Measurements from ENCODE around the gene ADD2. TPM values are rescaled to one million over a fixed set of nuclear protein-coding genes. Genes with fewer than 3 reads are reported as not detected.

Gene ADD2
- total RNA-seq, 3 donors from 2014 or later (not counting 1 experiment from before 2014, with no cell fraction given), result 0.16 to 1.4 (median 0.40) TPM

GRCh38 chr2:70793450-70793849, 25.4 kb upstream of the ADD2 start:
- peaks cover 30 to 50% of the 10 kb centered on the region in 2 donors for H3K27me3 Mint-ChIP-seq (ENCODE audit: low read depth in 2 of 2)
- no peak overlapping the region for H3K27ac Mint-ChIP-seq
- no peak overlapping the region for H3K27ac ChIP-seq (ENCODE audit: low read length)
- no peak for DNase-seq
- no peaks in the 10 kb centered on the region for H3K9me3 Mint-ChIP-seq
- intact Hi-C loops (cut with micrococcal nuclease), result no loop called here
- TF ChIP-seq CTCF (IDR thresholded peaks at IDR 0.05), result no peak
- H3K4me1 ChIP-seq (ENCODE audit: control insufficient read depth, insufficient read depth, low read length), result peaks cover 20% of the 10 kb centered on the region
- H3K4me1 Mint-ChIP-seq, result peaks cover 19 to 29% of the 10 kb centered on the region in 2 donors
- no peak overlapping the region for H3K4me3 ChIP-seq (ENCODE audit: low read length)
- peaks cover 24% of the 10 kb centered on the region for H3K27me3 ChIP-seq (ENCODE audit: control insufficient read depth, insufficient read depth, low read length)
- H3K36me3 ChIP-seq (ENCODE audit: control insufficient read depth, insufficient read depth, low read length), result no peaks in the 10 kb centered on the region
- WGBS (ENCODE audit: insufficient coverage), result 83% methylated on average over 1 of the region's 2 CpGs
- H3K9me3 ChIP-seq (ENCODE audit: control insufficient read depth, insufficient read depth, low read length), result no peaks in the 10 kb centered on the region
- H3K36me3 Mint-ChIP-seq, result no peaks in the 10 kb centered on the region
- ATAC-seq, result no peak
- H3K4me3 Mint-ChIP-seq, result no peak overlapping the region

GRCh38 chr2:70790136-70790828, 22.3 kb upstream of the ADD2 start, which contains the start of gene FIGLA:
FIGLA (minus strand) TSS chr2:70790643; CDS start chr2:70790638, 5 bp downstream.
- Histone ChIP-seq H3K36me3 (ENCODE audit: control insufficient read depth, insufficient read depth, low read length) (no peaks in the 10 kb centered on the region), H3K27ac (ENCODE audit: low read length) (no peak within 1 kb of the TSS), H3K9me3 (ENCODE audit: control insufficient read depth, insufficient read depth, low read length) (no peaks in the 10 kb centered on the region), H3K27me3 (ENCODE audit: control insufficient read depth, insufficient read depth, low read length) (peaks cover 24% of the 10 kb centered on the region), H3K4me1 (ENCODE audit: control insufficient read depth, insufficient read depth, low read length) (peaks cover 14% of the 10 kb centered on the region), H3K4me3 (ENCODE audit: low read length) (peak within 1 kb of the TSS; percentile 18)
- Mint-ChIP-seq H3K27me3 (ENCODE audit: low read depth in 2 of 2) (peaks cover 45 to 68% of the 10 kb centered on the region in 2 donors), H3K4me1 (peaks cover 8 to 15% of the 10 kb centered on the region in 2 donors), H3K9me3 (no peaks in the 10 kb centered on the region), H3K36me3 (no peaks in the 10 kb centered on the region), H3K27ac (peak within 1 kb of the TSS in 1 of 2 donors; percentile 34), H3K4me3 (peak within 1 kb of the TSS; percentile 93)
- TF ChIP-seq CTCF (IDR thresholded peaks at IDR 0.05), result no peak
- intact Hi-C loops (cut with micrococcal nuclease), result no loop called here
- no peak for DNase-seq
- 10% methylated on average over 69 of the region's 69 CpGs for WGBS (ENCODE audit: insufficient coverage)
- peak; percentile 9 to 53 (median 35) for ATAC-seq

GRCh38 chr2:70789304-70790135, 21.5 kb upstream of the ADD2 start:
- Mint-ChIP-seq H3K4me3 (peak overlapping the region; percentile 93), H3K4me1 (peaks cover 8 to 18% of the 10 kb centered on the region in 2 donors), H3K27ac (peak overlapping the region in 1 of 2 donors; percentile 34), H3K36me3 (no peaks in the 10 kb centered on the region), H3K9me3 (no peaks in the 10 kb centered on the region), H3K27me3 (ENCODE audit: low read depth in 2 of 2) (peaks cover 45 to 65% of the 10 kb centered on the region in 2 donors)
- DNase-seq, result peak; percentile 58 to 80
- peak; percentile 58 to 86 (median 76) for ATAC-seq
- intact Hi-C loops (cut with micrococcal nuclease), result loop anchor here (1.0 to 2.0 kb wide), 4 partner anchors 73 to 158 kb away; no protein-coding TSS in a partner anchor
- Histone ChIP-seq H3K4me3 (ENCODE audit: low read length) (peak overlapping the region; percentile 18), H3K36me3 (ENCODE audit: control insufficient read depth, insufficient read depth, low read length) (no peaks in the 10 kb centered on the region), H3K4me1 (ENCODE audit: control insufficient read depth, insufficient read depth, low read length) (peaks cover 14% of the 10 kb centered on the region), H3K27me3 (ENCODE audit: control insufficient read depth, insufficient read depth, low read length) (peaks cover 24% of the 10 kb centered on the region), H3K27ac (ENCODE audit: low read length) (no peak overlapping the region), H3K9me3 (ENCODE audit: control insufficient read depth, insufficient read depth, low read length) (no peaks in the 10 kb centered on the region)
- 4% methylated on average over 32 of the region's 33 CpGs for WGBS (ENCODE audit: insufficient coverage)
- TF ChIP-seq CTCF (IDR thresholded peaks at IDR 0.05), result peak; percentile 71
